A549 (cell line): ENCODE results near the gene CHN1.

Source experiments
- BHLHE40 ChIP-seq: IDR thresholded peaks from 2 replicates; pipeline ENCODE4 v1.6.1; 2012; ENCODE audit warnings: low read depth, low read length, inconsistent platforms
- MAFK ChIP-seq: fragments of 450-650 bp; IDR thresholded peaks from 2 replicates; pipeline ENCODE4 v1.6.1; 2014; ENCODE audit not compliant: partially characterized antibody
- POLR2A ChIP-seq: IDR thresholded peaks from 2 replicates; pipeline ENCODE4 v1.6.1; 2012; ENCODE audit warnings: mild to moderate bottlenecking, low read length
- TP53 ChIP-seq: fragments of 250-450 bp; sonication (Bioruptor Pico); IDR thresholded peaks from 2 replicates; pipeline ENCODE4 v1.5.0; 2021; ENCODE audit warnings: mild to moderate bottlenecking, moderate library complexity
- TF ChIP-seq, protein P1 (sequence below): fragments of >200 bp; sonication (Bioruptor Twin); formaldehyde crosslinking; IDR thresholded peaks from 3 replicates; pipeline ENCODE4 v1.5.1; 2016
- TF ChIP-seq, protein P2 (sequence below): fragments of 250-450 bp; sonication (Bioruptor Pico); IDR thresholded peaks from 2 replicates; pipeline ENCODE4 v1.5.0; 2021; ENCODE audit warnings: mild to moderate bottlenecking, moderate library complexity, borderline replicate concordance
- TF ChIP-seq, protein P3 (sequence below): IDR thresholded peaks from 2 replicates; pipeline ENCODE4 v1.6.1; 2012

DNA sequence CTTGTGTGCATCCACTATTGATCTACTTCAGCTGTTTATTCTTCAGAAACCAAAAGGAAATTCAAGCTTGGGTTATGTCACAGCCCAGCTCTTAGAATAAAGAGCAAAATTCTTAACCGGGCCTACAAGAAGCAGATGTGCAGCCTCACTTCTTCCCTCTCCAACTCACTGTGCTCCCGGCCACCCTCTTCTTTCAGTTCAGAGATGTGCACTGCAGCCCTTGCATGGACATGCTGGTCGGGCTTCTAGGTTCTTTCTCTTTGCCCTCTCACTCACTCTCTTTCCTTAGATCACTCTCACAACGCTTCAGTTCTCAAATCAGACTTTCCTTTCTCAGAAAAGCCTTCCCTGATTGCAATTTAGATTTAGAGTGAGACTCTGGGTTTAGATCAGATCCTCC lies 104.1 kb downstream of the CHN1 start:
- TF ChIP-seq, protein P1, sequence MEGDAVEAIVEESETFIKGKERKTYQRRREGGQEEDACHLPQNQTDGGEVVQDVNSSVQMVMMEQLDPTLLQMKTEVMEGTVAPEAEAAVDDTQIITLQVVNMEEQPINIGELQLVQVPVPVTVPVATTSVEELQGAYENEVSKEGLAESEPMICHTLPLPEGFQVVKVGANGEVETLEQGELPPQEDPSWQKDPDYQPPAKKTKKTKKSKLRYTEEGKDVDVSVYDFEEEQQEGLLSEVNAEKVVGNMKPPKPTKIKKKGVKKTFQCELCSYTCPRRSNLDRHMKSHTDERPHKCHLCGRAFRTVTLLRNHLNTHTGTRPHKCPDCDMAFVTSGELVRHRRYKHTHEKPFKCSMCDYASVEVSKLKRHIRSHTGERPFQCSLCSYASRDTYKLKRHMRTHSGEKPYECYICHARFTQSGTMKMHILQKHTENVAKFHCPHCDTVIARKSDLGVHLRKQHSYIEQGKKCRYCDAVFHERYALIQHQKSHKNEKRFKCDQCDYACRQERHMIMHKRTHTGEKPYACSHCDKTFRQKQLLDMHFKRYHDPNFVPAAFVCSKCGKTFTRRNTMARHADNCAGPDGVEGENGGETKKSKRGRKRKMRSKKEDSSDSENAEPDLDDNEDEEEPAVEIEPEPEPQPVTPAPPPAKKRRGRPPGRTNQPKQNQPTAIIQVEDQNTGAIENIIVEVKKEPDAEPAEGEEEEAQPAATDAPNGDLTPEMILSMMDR = no peak
- no peak for TF ChIP-seq TP53 (CRISPR knock-in tag)
- TF ChIP-seq, protein P2, sequence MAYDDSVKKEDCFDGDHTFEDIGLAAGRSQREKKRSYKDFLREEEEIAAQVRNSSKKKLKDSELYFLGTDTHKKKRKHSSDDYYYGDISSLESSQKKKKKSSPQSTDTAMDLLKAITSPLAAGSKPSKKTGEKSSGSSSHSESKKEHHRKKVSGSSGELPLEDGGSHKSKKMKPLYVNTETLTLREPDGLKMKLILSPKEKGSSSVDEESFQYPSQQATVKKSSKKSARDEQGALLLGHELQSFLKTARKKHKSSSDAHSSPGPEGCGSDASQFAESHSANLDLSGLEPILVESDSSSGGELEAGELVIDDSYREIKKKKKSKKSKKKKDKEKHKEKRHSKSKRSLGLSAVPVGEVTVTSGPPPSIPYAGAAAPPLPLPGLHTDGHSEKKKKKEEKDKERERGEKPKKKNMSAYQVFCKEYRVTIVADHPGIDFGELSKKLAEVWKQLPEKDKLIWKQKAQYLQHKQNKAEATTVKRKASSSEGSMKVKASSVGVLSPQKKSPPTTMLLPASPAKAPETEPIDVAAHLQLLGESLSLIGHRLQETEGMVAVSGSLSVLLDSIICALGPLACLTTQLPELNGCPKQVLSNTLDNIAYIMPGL = no peak
- no peak for TF ChIP-seq BHLHE40
- TF ChIP-seq, protein P3, sequence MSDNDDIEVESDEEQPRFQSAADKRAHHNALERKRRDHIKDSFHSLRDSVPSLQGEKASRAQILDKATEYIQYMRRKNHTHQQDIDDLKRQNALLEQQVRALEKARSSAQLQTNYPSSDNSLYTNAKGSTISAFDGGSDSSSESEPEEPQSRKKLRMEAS = no peak
- no peak for TF ChIP-seq POLR2A
- no peak for TF ChIP-seq MAFK
